ENCODE measurements around the gene ATG12.
"Not testable (repeated sequence)": the region's sequence is repeated elsewhere in the genome, so short reads cannot be mapped to it uniquely, and the experiment has no call there.

Gene ATG12

DNA sequence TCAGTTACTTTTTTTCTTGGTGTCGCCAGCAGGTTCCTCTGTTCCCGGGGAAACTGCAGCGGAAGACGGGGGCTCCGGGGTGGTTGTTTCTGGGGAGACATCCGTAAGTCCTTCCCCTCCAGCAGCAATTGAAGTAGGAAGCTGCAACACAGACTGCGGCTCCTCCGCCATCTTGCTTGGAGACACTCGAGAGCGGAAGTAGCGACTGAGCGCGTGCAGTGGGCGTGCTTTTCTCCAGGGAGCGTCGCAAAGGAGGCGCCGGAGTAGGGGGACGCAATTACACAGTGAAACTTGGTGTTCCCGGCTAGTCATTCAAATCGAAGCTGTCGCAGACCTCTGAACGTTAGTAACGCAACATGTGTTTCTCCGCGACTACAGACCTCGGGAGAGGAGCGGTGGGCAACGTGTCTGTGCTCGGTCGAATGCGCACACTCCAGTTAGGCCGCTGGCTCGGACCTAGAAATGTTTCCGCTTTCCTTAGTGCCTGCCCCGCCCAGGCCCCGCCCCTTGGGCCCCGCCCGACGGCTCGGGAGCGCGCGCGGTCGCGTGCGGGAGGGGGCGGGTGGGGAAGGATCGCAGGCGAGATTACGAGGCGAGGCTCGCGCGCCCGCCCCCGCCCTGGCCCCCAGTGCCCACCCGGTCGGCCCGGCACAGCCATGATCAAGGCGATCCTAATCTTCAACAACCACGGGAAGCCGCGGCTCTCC is at the start of gene ATG12, which contains the start of gene AP3S1:
Gene ATG12 (minus strand): TSS at position 184 of the 707 bp plus-strand sequence. CDS start 13 bp downstream, at position 171.
Gene AP3S1 (plus strand): TSS at position 554 of the 707 bp plus-strand sequence. CDS start 103 bp downstream, at position 657.
- peak; percentile 77 to 100 for DNase-seq

DNA sequence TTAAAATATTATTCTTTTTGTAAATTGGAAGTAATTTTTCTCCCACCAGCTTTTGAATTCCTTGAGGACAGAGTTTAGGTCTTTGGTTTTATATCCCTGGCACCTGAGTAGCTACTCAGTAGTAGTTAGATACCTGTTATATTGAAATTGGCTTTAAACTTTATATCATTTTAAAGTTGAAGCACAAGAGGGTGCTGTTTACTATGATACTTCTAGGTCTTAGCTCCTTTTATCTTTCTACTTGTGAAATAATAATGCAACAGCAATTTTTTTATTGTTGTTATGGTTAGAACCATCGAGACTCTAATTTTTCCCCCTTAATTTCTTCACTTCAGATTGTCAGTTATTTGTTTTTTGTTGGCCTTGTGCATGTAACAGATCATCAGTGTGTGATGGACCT is 46.7 kb upstream of the ATG12 start:
- no peak for DNase-seq

- DNase-seq: not testable (repeated sequence)
Measured at GRCh38 chr5:115885208-115885607, 43.8 kb upstream of the ATG12 start.

DNA sequence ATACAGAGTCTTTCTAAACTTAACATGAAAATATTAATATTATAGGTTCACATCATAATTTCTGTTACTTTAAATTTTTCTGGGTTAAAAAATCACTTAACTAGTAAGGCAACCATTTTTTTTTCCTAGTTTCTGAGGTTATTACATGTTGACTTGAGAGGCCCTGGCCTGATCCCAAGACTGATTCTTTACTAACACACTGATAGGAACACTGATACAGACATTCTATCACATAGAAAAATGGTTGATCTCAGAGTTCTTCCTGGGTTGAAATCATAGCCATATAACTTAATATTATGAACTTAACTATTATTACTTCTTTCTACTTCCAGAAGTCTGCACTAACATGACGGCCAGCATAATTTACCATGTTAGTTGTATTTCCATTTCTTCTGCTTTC is 43.3 kb upstream of the ATG12 start:
- DNase-seq: no peak

GRCh38 chr5:115882434-115882833 is 41.1 kb upstream of the ATG12 start:
- DNase-seq: not testable (repeated sequence)

- not testable (repeated sequence) for DNase-seq
Measured at GRCh38 chr5:115877342-115877741, 36.0 kb upstream of the ATG12 start.

- no peak for DNase-seq
Measured at GRCh38 chr5:115875447-115875846, 34.1 kb upstream of the ATG12 start.

- DNase-seq: peak; percentile 40 to 42
Measured at GRCh38 chr5:115873392-115873791, 32.0 kb upstream of the ATG12 start.

DNA sequence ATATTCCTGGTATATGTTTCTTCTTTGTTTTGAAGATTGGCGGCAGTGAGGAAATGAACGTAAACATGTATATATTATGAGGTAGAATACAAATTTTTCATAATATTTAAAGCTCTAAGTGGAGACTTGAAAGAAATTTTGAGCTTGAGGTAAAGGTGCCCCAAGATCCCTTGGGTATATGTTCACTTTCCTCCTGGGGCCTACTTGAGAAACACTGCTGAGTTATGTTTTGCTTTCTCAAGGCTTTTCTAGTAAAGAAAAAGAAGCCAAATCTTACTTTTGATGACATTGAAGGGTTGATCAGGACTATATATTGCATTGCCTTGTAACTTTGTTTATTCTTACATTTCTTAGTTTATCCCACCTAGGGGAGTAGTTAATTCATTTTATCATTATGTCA is 31.1 kb upstream of the ATG12 start:
- no peak for DNase-seq

- DNase-seq: no peak
Measured at GRCh38 chr5:115869256-115869795, 28.0 kb upstream of the ATG12 start.

DNA sequence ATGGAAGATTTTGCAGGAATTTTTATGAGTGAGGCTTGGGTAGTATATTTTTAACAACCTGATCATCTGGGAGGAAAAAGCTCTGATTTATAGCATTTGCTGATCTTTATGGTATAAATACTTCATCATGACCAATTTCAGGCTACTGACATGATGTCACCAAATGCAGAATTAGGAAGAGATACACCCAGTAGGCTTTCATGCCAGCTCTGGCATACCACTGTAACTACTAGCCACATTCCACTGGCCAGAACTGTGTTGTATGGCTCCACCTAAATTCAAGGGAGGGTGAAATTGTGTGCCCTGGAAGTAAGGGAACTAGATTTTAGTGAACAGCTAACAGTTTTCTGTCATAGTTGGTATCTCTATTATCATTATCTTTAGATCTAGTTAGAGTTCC is 18.0 kb upstream of the ATG12 start:
- DNase-seq: no peak

DNA sequence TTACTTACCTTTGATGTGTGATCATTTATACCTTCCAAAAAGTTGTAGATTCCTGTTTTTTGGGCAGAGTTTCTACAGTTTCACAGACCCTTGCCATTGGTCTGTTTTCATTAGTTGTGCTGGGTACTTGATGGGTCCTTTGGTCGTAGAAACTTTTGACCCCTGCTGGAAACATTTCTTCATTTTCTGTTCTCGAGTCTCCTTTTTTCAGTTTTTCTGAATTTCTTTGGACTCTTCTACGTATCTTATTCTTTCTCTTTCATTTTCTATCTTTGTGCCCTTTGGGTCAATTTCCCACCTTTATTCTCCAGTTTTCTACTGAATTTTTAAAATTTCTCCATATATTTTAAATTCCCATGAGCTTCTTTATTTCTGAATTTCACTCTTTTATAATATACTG is 17.0 kb upstream of the ATG12 start:
- DNase-seq: no peak

- DNase-seq: no peak
Measured at GRCh38 chr5:115857626-115858349, 16.4 kb upstream of the ATG12 start.

DNA sequence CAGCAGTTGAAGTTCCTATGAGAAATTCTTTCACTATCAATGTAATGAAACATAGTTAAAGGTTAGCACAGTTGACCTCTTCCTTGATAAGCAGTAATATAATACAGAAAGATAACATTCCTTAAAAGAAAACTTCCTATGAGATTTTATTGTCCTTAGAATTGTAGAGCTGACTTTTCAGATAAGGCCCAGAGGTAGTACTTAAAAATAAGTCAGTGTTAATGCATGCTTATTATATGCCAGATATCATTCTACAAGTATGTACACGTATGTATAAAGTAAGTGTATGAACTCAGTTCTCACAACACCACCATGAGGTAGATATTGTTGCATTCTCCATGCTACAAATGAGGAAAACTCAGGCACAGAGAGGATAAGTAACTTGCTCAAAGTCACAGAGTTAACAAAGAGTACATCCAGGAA is 15.7 kb upstream of the ATG12 start:
- no peak for DNase-seq

- no peak for DNase-seq
Measured at GRCh38 chr5:115855959-115856358, 14.6 kb upstream of the ATG12 start.

- no peak for DNase-seq
Measured at GRCh38 chr5:115854139-115854538, 12.8 kb upstream of the ATG12 start.

DNA sequence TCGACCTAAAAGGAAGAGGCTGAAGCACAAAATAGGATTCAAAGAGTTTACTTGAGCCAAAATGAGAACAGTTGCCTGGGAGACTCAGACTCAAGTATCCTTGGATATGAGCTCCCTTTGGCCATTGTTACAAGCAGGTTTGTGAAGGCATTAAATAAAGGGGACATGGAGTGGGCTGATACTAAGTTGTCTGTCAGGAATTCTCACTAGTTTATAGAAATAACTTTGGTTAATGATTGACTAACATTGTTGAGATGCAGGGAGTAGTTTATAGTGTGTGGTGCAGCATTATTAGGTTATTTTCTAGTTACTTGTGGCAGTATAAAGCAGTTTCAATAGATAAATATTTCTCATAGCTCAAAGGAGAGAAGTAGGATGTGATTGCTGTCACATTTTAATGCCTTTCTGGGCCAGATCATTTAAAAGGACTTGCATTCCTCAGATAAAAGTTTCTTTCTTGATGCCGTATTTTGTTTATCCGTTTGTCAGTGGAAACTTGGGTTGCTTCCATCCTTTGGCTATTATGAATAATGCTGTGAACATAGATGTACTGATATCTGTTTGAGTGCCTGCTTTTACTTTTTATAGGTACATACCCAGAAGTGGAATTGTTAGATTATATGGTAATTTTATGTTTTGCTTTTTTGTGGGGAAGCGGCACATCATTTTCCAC is 9.5 kb upstream of the ATG12 start:
- DNase-seq: no peak

DNA sequence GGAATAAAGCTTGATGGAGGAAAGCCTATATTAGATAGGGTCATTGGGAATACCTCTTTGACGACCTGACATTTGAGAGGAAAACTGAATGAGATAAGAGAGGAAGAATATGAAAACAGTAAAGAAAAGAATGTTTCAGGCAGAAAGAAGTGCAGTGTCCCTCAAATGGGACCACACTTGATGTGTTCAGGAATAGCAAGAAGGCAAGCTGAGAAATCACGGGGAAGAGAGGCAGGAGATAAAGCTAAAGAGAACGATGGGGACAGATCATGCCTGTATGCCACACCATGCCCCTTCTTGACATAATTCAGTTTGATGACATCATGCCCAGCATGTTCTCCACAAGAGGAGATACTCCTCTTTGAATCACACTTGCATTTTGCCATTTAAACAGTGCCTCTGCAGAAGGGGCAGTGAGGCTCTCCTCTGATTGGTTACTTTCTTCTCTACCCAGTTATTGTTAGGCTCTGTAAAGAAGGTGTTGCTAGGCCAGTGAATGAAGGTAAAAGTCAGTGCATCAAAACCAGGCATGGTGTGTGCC is 8.0 kb upstream of the ATG12 start:
- no peak for DNase-seq

- no peak for DNase-seq
Measured at GRCh38 chr5:115847290-115847689, 5.9 kb upstream of the ATG12 start.

DNA sequence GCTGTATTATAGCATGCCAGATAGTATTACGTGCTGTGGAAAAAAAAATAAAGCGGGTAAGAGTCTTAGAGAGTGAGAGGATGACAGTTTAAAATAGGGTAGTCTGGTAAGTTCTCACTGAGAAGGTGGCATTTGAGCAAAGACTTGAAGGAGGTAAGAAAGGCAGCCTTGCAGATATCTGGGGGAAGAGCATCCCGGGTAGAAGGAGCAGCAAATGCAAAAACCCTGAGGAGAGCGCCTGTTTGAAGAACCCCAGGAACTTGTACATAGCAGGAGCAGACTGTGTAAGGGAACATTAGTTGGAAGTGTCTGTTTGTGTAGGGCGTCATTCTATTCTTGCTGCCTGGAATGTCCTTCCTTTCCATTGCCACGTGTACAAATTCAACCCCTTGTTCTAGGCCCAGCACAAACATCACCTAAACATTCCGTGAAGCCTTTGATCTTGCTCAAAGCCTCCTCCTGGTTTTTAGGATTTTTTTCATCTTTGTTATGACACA is 3.0 kb upstream of the ATG12 start:
- DNase-seq: no peak

DNA sequence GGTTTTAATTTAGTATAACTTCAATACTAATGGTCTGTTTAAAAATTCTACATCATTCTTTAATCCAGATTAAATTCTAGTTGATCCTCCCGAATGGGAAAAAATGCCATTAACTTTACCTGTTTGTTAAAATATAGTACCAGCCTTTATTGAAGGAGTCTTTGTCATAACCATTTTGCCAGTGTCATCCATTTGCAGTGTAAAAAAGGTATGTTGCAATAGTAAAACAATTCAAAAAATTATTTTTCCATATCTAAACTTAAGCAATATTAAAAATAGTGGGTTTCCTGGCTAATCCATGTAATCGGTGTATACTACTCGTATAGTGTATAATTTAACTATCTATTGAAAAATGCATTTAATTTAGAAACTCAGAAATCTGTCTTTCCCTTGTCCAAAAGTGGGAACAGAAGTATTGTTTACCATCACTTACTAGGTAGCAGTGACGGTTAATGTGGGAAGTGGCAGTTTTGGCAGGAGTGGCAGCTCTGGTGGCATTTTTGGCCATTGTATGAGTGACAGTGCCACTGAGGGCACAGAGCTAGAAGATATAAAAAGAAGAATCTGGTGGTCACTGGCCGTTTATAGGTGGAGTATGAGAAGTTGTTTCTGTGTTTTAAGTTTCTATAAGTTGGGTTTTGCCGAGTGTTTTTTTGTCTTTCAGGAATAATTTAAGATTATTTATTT is 2.2 kb upstream of the ATG12 start:
- no peak for DNase-seq

DNA sequence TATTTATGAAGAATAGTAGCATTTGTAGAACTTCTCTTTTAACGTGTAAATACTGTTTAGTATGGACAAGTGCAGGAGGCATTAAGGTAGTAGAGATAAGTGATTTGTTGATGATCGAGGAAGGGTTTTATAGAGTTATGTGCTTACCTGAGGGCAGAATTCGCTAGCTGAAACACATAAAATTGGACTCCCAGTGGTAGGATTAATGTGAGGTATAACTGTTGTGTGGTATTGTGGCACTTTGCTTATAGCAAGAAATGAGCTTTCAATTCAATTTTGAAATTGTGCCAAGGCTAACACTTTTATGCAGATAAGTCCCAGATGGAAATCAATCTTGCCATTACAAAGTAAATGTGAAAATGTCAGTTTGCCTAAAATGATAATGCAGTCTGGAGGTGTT is 1.6 kb upstream of the ATG12 start:
- DNase-seq: no peak

All from NCI-H187 (cell line).